Measurements from ENCODE around the gene FKBP4. TPM values are rescaled to one million over a fixed set of nuclear protein-coding genes. Genes with fewer than 3 reads are reported as not detected.

FKBP4 gene
- total RNA-seq, 1 donor from 2014 or later = 45.3 TPM

- Mint-ChIP-seq H3K27me3 (ENCODE audit: insufficient read depth, low read depth) (peaks cover 15% of the 10 kb centered on the region), H3K4me3 (no peak overlapping the region)
Observed at GRCh38 chr12:2829275-2829674, 34.5 kb downstream of the FKBP4 start.

DNA sequence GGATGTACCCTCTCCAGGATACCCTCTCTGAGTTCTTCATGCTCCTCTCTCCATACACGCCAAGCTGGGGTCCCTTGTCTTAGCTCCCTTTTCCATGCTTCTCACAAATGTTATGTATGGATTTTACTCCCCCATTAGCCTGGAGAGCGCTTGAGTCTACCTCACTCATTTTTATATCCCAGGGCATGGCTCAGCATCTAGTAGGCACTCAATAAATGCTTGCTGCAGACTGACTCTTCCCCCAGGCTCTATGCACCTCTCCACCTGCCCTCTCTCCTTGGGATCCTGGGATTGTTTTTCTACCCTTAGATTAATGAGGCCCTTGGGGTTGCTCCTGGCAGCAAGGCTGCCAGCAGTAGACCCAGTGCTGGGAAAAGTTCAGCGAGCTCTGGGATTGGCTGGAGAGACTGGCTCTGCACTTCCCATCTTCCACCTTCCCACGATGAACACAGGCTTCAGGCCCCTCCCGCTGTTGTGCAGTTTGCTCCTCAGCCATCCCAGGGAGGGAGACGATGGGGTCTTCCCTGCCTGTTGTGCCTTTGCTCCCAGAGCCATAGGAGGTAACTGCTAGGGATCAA is 37.9 kb downstream of the FKBP4 start:
- Histone ChIP-seq H3K79me2 (ENCODE audit: low read depth) (no peaks in the 10 kb centered on the region), H4K20me1 (ENCODE audit: low read depth) (peaks cover 5% of the 10 kb centered on the region), H3K36me3 (no peaks in the 10 kb centered on the region), H3K9ac (no peak overlapping the region), H3K4me3 (no peak overlapping the region), H3K9me3 (ENCODE audit: low read depth) (no peaks in the 10 kb centered on the region), H3K27me3 (no peaks in the 10 kb centered on the region), H3K27ac (no peak overlapping the region), H3K4me2 (no peak overlapping the region), H2AFZ (replicated peaks) (no peak overlapping the region), H3K4me1 (peaks cover 17% of the 10 kb centered on the region), H3F3A (ENCODE audit: low read depth) (peaks cover 2% of the 10 kb centered on the region)
- no peaks in the 10 kb centered on the region for H3K9me3 Mint-ChIP-seq
- no peak overlapping the region for H3K4me3 Mint-ChIP-seq
- TF ChIP-seq EZH2phosphoT487 (IDR thresholded peaks at IDR 0.05) (no peak), CTCF (IDR thresholded peaks at IDR 0.05) (no peak), EZH2 (IDR thresholded peaks at IDR 0.05) (no peak)
- DNase-seq (ENCODE audit: low spot score) = no peak
- no peak overlapping the region for H3K27ac Mint-ChIP-seq
- peaks cover 9% of the 10 kb centered on the region for H3K36me3 Mint-ChIP-seq
- H3K4me1 Mint-ChIP-seq = peaks cover 25% of the 10 kb centered on the region
- peaks cover 11% of the 10 kb centered on the region for H3K27me3 Mint-ChIP-seq (ENCODE audit: insufficient read depth, low read depth)

More at GRCh38 chr12:2829275-2829674, 34.5 kb downstream of the FKBP4 start:
- Histone ChIP-seq H3K27me3 (no peaks in the 10 kb centered on the region), H3K4me1 (peaks cover 34% of the 10 kb centered on the region), H3K36me3 (no peaks in the 10 kb centered on the region), H3K79me2 (ENCODE audit: low read depth) (no peaks in the 10 kb centered on the region), H3K4me3 (no peak overlapping the region), H4K20me1 (ENCODE audit: low read depth) (peaks cover 6% of the 10 kb centered on the region), H2AFZ (replicated peaks) (no peak overlapping the region), H3F3A (ENCODE audit: low read depth) (peaks cover 32% of the 10 kb centered on the region), H3K27ac (no peak overlapping the region), H3K9me3 (ENCODE audit: low read depth) (no peaks in the 10 kb centered on the region), H3K9ac (no peak overlapping the region), H3K4me2 (no peak overlapping the region)
- Mint-ChIP-seq H3K27ac (no peak overlapping the region), H3K36me3 (peaks cover 14% of the 10 kb centered on the region), H3K4me1 (peaks cover 36% of the 10 kb centered on the region), H3K9me3 (no peaks in the 10 kb centered on the region)
- no peak for DNase-seq (ENCODE audit: low spot score)
- TF ChIP-seq CTCF (IDR thresholded peaks at IDR 0.05) (no peak), EZH2phosphoT487 (IDR thresholded peaks at IDR 0.05) (no peak), EZH2 (IDR thresholded peaks at IDR 0.05) (no peak)

GRCh38 chr12:2833327-2833726 is 38.6 kb downstream of the FKBP4 start:
- Histone ChIP-seq H3K4me3 (no peak overlapping the region), H3F3A (ENCODE audit: low read depth) (peaks cover 2% of the 10 kb centered on the region), H3K9ac (no peak overlapping the region), H3K27me3 (no peaks in the 10 kb centered on the region), H2AFZ (replicated peaks) (no peak overlapping the region), H3K4me1 (peaks cover 17% of the 10 kb centered on the region), H3K9me3 (ENCODE audit: low read depth) (no peaks in the 10 kb centered on the region), H3K79me2 (ENCODE audit: low read depth) (no peaks in the 10 kb centered on the region), H4K20me1 (ENCODE audit: low read depth) (peaks cover 5% of the 10 kb centered on the region), H3K4me2 (no peak overlapping the region), H3K36me3 (no peaks in the 10 kb centered on the region), H3K27ac (no peak overlapping the region)
- DNase-seq (ENCODE audit: low spot score) = no peak
- Mint-ChIP-seq H3K27ac (peak overlapping the region; percentile 77), H3K9me3 (no peaks in the 10 kb centered on the region), H3K4me3 (no peak overlapping the region), H3K36me3 (peaks cover 5% of the 10 kb centered on the region), H3K27me3 (ENCODE audit: insufficient read depth, low read depth) (peaks cover 8% of the 10 kb centered on the region), H3K4me1 (peaks cover 25% of the 10 kb centered on the region)
- TF ChIP-seq EZH2 (IDR thresholded peaks at IDR 0.05) = no peak
- no peak for TF ChIP-seq CTCF (IDR thresholded peaks at IDR 0.05)
- no peak for TF ChIP-seq EZH2phosphoT487 (IDR thresholded peaks at IDR 0.05)
